SK-N-SH (cell line): ENCODE data around the gene PRICKLE2.

ENCODE experiments used
- CHD2 ChIP-seq: fragments of 150-350 bp; IDR thresholded peaks from 2 replicates; pipeline ENCODE4 v1.6.1; 2018; ENCODE audit warnings: low read length; ENCODE audit not compliant: partially characterized antibody
- FOXJ3 ChIP-seq: sonication (generic); formaldehyde crosslinking; IDR thresholded peaks from 2 replicates; pipeline ENCODE4 v1.5.1; 2020; ENCODE audit warnings: mild to moderate bottlenecking, missing genetic modification reagents
- GABPA ChIP-seq: IDR thresholded peaks from 2 replicates; pipeline ENCODE4 v1.4.0; 2012; ENCODE audit warnings: low read depth, mild to moderate bottlenecking
- GATA2 ChIP-seq: sonication (generic); formaldehyde crosslinking; IDR thresholded peaks from 2 replicates; pipeline ENCODE4 v1.5.0; 2020; ENCODE audit warnings: mild to moderate bottlenecking, missing genetic modification reagents
- RXRA ChIP-seq: IDR thresholded peaks from 2 replicates; pipeline ENCODE4 v1.4.0; 2012; ENCODE audit warnings: low read depth, mild to moderate bottlenecking, borderline replicate concordance
- TF ChIP-seq, protein P1 (sequence below): fragments of 200-600 bp; sonication (generic); IDR thresholded peaks from 2 replicates; pipeline ENCODE4 v1.6.1; 2017; ENCODE audit warnings: antibody characterized with exemption, mild to moderate bottlenecking, moderate library complexity
- TF ChIP-seq, protein P2 (sequence below): IDR thresholded peaks from 2 replicates; pipeline ENCODE4 v1.4.0; 2012; ENCODE audit warnings: low read depth, borderline replicate concordance
- TF ChIP-seq, protein P3 (sequence below): IDR thresholded peaks from 2 replicates; pipeline ENCODE4; 2012
- TF ChIP-seq, protein P4 (sequence below): IDR thresholded peaks from 2 replicates; pipeline ENCODE4 v1.6.1; 2012; ENCODE audit warnings: mild to moderate bottlenecking, low read depth, low read length, moderate library complexity

DNA sequence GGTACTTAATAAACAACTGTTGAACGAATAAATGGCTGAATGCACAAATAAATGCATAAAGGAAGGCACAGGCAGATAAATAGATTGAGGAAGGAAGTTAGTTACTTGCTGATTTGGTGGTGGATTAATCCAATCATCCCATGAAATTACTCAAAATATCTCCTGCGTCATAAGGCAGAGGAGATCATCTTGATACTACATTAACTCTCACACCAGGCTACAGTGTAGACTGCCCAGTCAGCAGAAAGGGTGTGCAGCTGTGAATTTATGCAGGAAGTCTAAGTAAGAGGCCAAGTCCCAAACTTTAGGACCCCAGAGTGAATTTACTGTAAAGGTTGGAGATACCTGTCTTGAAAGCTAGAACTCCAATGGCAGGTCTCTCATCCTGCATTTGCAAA, 38.6 kb downstream of the PRICKLE2 start:
- TF ChIP-seq, protein P1, sequence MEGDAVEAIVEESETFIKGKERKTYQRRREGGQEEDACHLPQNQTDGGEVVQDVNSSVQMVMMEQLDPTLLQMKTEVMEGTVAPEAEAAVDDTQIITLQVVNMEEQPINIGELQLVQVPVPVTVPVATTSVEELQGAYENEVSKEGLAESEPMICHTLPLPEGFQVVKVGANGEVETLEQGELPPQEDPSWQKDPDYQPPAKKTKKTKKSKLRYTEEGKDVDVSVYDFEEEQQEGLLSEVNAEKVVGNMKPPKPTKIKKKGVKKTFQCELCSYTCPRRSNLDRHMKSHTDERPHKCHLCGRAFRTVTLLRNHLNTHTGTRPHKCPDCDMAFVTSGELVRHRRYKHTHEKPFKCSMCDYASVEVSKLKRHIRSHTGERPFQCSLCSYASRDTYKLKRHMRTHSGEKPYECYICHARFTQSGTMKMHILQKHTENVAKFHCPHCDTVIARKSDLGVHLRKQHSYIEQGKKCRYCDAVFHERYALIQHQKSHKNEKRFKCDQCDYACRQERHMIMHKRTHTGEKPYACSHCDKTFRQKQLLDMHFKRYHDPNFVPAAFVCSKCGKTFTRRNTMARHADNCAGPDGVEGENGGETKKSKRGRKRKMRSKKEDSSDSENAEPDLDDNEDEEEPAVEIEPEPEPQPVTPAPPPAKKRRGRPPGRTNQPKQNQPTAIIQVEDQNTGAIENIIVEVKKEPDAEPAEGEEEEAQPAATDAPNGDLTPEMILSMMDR: no peak
- TF ChIP-seq CHD2 (no peak), RXRA (no peak), FOXJ3 (no peak), GATA2 (CRISPR knock-in tag) (no peak), GABPA (0 out of 2 replicates have a peak, but pooled peaks have one; percentile 1)
- TF ChIP-seq, protein P2, sequence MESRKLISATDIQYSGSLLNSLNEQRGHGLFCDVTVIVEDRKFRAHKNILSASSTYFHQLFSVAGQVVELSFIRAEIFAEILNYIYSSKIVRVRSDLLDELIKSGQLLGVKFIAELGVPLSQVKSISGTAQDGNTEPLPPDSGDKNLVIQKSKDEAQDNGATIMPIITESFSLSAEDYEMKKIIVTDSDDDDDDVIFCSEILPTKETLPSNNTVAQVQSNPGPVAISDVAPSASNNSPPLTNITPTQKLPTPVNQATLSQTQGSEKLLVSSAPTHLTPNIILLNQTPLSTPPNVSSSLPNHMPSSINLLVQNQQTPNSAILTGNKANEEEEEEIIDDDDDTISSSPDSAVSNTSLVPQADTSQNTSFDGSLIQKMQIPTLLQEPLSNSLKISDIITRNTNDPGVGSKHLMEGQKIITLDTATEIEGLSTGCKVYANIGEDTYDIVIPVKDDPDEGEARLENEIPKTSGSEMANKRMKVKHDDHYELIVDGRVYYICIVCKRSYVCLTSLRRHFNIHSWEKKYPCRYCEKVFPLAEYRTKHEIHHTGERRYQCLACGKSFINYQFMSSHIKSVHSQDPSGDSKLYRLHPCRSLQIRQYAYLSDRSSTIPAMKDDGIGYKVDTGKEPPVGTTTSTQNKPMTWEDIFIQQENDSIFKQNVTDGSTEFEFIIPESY: no peak
- TF ChIP-seq, protein P3, sequence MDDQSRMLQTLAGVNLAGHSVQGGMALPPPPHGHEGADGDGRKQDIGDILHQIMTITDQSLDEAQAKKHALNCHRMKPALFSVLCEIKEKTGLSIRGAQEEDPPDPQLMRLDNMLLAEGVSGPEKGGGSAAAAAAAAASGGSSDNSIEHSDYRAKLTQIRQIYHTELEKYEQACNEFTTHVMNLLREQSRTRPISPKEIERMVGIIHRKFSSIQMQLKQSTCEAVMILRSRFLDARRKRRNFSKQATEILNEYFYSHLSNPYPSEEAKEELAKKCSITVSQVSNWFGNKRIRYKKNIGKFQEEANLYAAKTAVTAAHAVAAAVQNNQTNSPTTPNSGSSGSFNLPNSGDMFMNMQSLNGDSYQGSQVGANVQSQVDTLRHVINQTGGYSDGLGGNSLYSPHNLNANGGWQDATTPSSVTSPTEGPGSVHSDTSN: no peak
- TF ChIP-seq, protein P4, sequence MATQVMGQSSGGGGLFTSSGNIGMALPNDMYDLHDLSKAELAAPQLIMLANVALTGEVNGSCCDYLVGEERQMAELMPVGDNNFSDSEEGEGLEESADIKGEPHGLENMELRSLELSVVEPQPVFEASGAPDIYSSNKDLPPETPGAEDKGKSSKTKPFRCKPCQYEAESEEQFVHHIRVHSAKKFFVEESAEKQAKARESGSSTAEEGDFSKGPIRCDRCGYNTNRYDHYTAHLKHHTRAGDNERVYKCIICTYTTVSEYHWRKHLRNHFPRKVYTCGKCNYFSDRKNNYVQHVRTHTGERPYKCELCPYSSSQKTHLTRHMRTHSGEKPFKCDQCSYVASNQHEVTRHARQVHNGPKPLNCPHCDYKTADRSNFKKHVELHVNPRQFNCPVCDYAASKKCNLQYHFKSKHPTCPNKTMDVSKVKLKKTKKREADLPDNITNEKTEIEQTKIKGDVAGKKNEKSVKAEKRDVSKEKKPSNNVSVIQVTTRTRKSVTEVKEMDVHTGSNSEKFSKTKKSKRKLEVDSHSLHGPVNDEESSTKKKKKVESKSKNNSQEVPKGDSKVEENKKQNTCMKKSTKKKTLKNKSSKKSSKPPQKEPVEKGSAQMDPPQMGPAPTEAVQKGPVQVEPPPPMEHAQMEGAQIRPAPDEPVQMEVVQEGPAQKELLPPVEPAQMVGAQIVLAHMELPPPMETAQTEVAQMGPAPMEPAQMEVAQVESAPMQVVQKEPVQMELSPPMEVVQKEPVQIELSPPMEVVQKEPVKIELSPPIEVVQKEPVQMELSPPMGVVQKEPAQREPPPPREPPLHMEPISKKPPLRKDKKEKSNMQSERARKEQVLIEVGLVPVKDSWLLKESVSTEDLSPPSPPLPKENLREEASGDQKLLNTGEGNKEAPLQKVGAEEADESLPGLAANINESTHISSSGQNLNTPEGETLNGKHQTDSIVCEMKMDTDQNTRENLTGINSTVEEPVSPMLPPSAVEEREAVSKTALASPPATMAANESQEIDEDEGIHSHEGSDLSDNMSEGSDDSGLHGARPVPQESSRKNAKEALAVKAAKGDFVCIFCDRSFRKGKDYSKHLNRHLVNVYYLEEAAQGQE: no peak
